Fibroblast of skin of left biceps (primary cell): ENCODE results near the gene TNFRSF19.

Experiments
- DNase-seq, 2 experiments: peaks; one replicate each; pipeline ENCODE4 v3.0.0-alpha.2; 2013; ENCODE audit warnings: low read depth in 2 of 2

The TNFRSF19 gene

GRCh38 chr13:23715762-23716235 is 145.6 kb downstream of the TNFRSF19 start:
- no peak for DNase-seq

DNA sequence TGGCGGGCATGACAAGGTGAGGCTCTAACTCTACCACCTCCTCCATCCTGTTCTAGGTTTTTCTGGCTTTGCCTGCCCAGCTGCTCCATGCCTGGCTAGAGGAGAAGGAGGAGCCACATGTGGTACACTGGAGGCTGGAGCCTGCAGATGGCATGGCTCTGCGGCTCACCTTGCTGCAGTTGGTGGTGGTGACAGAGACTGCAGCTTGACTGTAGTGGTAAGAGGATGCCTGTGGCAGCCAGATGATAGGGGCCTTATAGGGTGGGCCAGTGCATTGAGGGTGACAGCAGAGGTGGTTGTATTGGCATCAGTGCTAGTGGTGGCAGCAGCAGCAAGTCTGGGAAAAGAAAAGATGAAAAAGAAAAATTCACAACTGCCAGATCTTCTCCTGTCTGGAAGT is 146.2 kb downstream of the TNFRSF19 start:
- no peak for DNase-seq

GRCh38 chr13:23718996-23719395 is 148.8 kb downstream of the TNFRSF19 start:
- no peak for DNase-seq

DNA sequence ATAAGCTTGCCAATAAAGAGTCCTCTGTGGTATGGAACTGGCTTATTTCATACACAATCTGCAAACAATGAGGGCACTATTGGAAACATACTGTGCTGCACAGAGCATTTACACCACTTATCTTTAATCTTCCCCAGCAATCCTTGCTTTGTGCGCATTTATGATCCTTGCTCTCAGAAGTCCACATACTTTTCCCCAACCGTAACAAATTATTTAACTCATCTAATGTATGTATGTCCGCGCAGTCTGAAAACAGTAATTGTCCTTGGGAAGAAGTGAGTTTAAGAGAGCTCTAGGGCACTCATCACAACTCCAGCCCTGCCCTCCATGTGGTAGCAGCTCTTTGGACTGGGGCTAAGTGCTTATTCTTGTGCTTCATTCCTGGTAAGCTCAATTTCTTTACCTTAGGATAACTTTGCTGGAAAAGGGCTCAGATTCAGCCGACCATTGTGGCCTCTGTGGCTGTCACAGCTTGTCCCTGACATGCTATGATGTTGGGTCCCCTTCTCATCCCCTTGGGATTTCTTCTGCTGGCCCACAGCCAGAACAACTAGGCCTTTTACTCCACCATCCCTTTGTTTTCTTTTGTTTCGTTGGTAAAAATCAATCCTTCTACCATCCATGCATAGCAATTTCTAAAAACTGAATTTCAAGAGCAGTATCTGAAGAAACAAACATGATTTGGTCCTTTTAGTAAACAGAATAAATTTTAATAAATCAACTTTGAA is 152.7 kb downstream of the TNFRSF19 start:
- DNase-seq: no peak

GRCh38 chr13:23723471-23723870 is 153.3 kb downstream of the TNFRSF19 start:
- DNase-seq: peak; percentile 53 to 60

DNA sequence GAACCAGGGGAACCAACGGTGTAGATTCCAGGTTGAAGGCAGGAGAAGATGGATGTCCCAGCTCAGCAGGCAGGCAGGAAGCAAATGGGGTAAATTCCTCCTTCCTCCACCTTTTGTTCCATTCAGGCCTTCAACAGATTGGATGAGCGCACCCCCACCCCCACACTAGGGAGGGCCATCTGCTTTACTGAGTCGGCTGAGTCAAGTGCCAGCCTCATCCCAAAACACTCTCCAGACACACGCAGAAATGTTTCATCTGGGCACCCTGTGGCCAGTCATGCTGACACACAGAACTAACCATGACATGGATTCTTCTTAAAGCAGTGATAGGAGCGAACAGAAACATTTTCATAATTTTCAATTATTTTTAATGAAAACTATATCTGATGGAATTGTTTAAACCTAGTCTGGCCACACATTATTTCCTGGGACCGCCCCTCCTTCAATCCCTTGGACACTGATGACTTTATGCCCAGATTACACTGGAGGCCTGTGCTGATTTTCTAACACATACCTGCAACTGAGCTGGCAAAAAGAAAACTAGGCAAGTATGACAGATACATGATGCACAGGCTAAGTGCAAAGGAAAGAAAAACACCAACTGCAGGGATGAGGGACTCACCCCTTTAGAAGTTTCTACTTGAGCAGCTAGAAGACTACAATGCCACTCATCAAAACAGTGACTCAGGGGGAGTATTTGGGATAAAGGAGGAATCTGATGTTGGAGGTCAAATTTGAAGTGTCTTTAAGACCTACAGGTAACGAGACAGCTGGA is 154.2 kb downstream of the TNFRSF19 start:
- DNase-seq: no peak
